HG03097 (cell line): ENCODE results near the gene ZXDC.

Experiments used
- ATAC-seq: cut with Tn5 transposase; IDR thresholded peaks from one replicate; pipeline ENCODE4 v1.9.1; 2021; ENCODE audit not compliant: unreplicated experiment, low FRiP score

Gene ZXDC

GRCh38 chr3:126456766-126457388 lies 18.8 kb downstream of the ZXDC start:
- ATAC-seq = no peak

GRCh38 chr3:126456211-126456610 lies 19.5 kb downstream of the ZXDC start:
- no peak for ATAC-seq

- ATAC-seq = no peak
These were observed 21.1 kb downstream of the ZXDC start for GRCh38 chr3:126454437-126455198.

- no peak for ATAC-seq
These were observed 21.7 kb downstream of the ZXDC start for GRCh38 chr3:126454025-126454424.

GRCh38 chr3:126452213-126452612 lies 23.5 kb downstream of the ZXDC start:
- ATAC-seq = no peak

GRCh38 chr3:126451511-126451910 lies 24.2 kb downstream of the ZXDC start:
- no peak for ATAC-seq

- ATAC-seq = no peak
These were observed 24.9 kb downstream of the ZXDC start for GRCh38 chr3:126450744-126451143.

GRCh38 chr3:126450219-126450618 lies 25.5 kb downstream of the ZXDC start:
- ATAC-seq = no peak

- no peak for ATAC-seq
These were observed 26.1 kb downstream of the ZXDC start for GRCh38 chr3:126449621-126450051.

- no peak for ATAC-seq
These were observed 26.9 kb downstream of the ZXDC start for GRCh38 chr3:126448893-126449180.

GRCh38 chr3:126448136-126448892 lies 27.4 kb downstream of the ZXDC start:
- ATAC-seq = no peak

- ATAC-seq = no peak
These were observed 28.1 kb downstream of the ZXDC start for GRCh38 chr3:126447456-126448106.

- ATAC-seq = no peak
These were observed 28.9 kb downstream of the ZXDC start for GRCh38 chr3:126446791-126447190.

GRCh38 chr3:126446301-126446700 lies 29.4 kb downstream of the ZXDC start:
- no peak for ATAC-seq

GRCh38 chr3:126445506-126445905 lies 30.2 kb downstream of the ZXDC start:
- no peak for ATAC-seq

- ATAC-seq = no peak
These were observed 32.8 kb downstream of the ZXDC start for GRCh38 chr3:126442856-126443242.

GRCh38 chr3:126442094-126442855 lies 33.4 kb downstream of the ZXDC start:
- ATAC-seq = no peak

GRCh38 chr3:126441256-126441880 lies 34.3 kb downstream of the ZXDC start:
- ATAC-seq = no peak

- ATAC-seq = no peak
These were observed 35.0 kb downstream of the ZXDC start for GRCh38 chr3:126440709-126440995.

GRCh38 chr3:126439968-126440708 lies 35.6 kb downstream of the ZXDC start:
- ATAC-seq = no peak
